H9 (cell line): Measurements from ENCODE around the gene YTHDC1. TPM values are rescaled to one million over a fixed set of nuclear protein-coding genes. Genes with fewer than 3 reads are reported as not detected.

Source experiments
- DNase-seq: peaks from one replicate; pipeline ENCODE4 v3.0.0-alpha.2; 2017
- H2AFZ ChIP-seq: one replicate; pipeline ENCODE4 v1.6.1; 2013; ENCODE audit warnings: mild to moderate bottlenecking, low read length, control low read depth, moderate library complexity
- H2AK5ac ChIP-seq: 2 replicates; pipeline ENCODE4 v1.6.1; 2013; ENCODE audit warnings: low read length, control low read depth, mixed read lengths; ENCODE audit not compliant: insufficient read length
- H2BK120ac ChIP-seq: one replicate; pipeline ENCODE4 v1.6.1; 2013; ENCODE audit warnings: low read depth, mild to moderate bottlenecking, low read length, control low read depth, inconsistent platforms; ENCODE audit not compliant: poor library complexity, severe bottlenecking
- H2BK12ac ChIP-seq: 2 replicates; pipeline ENCODE4 v1.6.1; 2013; ENCODE audit warnings: low read length, control low read depth, mixed read lengths, low read depth; ENCODE audit not compliant: insufficient read length
- H2BK15ac ChIP-seq: 2 replicates; pipeline ENCODE4 v1.6.1; 2013; ENCODE audit warnings: low read depth, low read length, control low read depth
- H2BK20ac ChIP-seq: one replicate; pipeline ENCODE4 v1.6.1; 2013; ENCODE audit warnings: low read depth, mild to moderate bottlenecking, low read length, control low read depth, inconsistent platforms; ENCODE audit not compliant: poor library complexity, severe bottlenecking
- H2BK5ac ChIP-seq: 2 replicates; pipeline ENCODE4 v1.6.1; 2013; ENCODE audit warnings: low read length, control low read depth, mixed read lengths; ENCODE audit not compliant: insufficient read length
- H3K14ac ChIP-seq: 2 replicates; pipeline ENCODE4 v1.6.1; 2013; ENCODE audit warnings: low read length, control low read depth; ENCODE audit not compliant: insufficient read depth
- H3K18ac ChIP-seq: 2 replicates; pipeline ENCODE4 v1.6.1; 2013; ENCODE audit warnings: low read depth, mild to moderate bottlenecking, mixed read lengths, low read length, control low read depth; ENCODE audit not compliant: insufficient read length
- H3K23ac ChIP-seq: 2 replicates; pipeline ENCODE4 v1.6.1; 2013; ENCODE audit warnings: low read length, control low read depth, mixed read lengths, low read depth; ENCODE audit not compliant: insufficient read length
- H3K23me2 ChIP-seq: 2 replicates; pipeline ENCODE4 v1.6.1; 2013; ENCODE audit warnings: low read depth, mild to moderate bottlenecking, mixed read lengths, low read length, control low read depth; ENCODE audit not compliant: insufficient read length, poor library complexity, severe bottlenecking
- H3K27ac ChIP-seq: 2 replicates; pipeline ENCODE4 v1.5.1; 2013; ENCODE audit warnings: low read length, control low read depth, mixed read lengths, low read depth; ENCODE audit not compliant: insufficient read length
- H3K27me3 ChIP-seq: 2 replicates; pipeline ENCODE4 v1.6.1; 2013; ENCODE audit warnings: low read length, control low read depth, inconsistent platforms; ENCODE audit not compliant: insufficient read depth
- H3K4ac ChIP-seq: 2 replicates; pipeline ENCODE4 v1.6.1; 2013; ENCODE audit warnings: low read depth, mild to moderate bottlenecking, control low read depth, inconsistent platforms, low read length, moderate library complexity
- H3K4me1 ChIP-seq: 2 replicates; pipeline ENCODE4 v1.6.1; 2013; ENCODE audit warnings: low read length, control low read depth, inconsistent platforms; ENCODE audit not compliant: insufficient read depth
- H3K4me2 ChIP-seq: 2 replicates; pipeline ENCODE4 v1.6.1; 2013; ENCODE audit warnings: low read length, control low read depth, mixed read lengths; ENCODE audit not compliant: insufficient read length, insufficient read depth
- H3K56ac ChIP-seq: 2 replicates; pipeline ENCODE4 v1.6.1; 2013; ENCODE audit warnings: low read depth, mild to moderate bottlenecking, mixed read lengths, low read length, control low read depth; ENCODE audit not compliant: insufficient read length
- H3K79me1 ChIP-seq: 2 replicates; pipeline ENCODE4 v1.6.1; 2013; ENCODE audit warnings: low read depth, mild to moderate bottlenecking, moderate library complexity, low read length, control low read depth, inconsistent platforms; ENCODE audit not compliant: insufficient read depth, poor library complexity, severe bottlenecking
- H3K79me2 ChIP-seq: 2 replicates; pipeline ENCODE4 v1.6.1; 2013; ENCODE audit warnings: low read length, control low read depth, inconsistent platforms; ENCODE audit not compliant: insufficient read depth
- H3K9ac ChIP-seq: 2 replicates; pipeline ENCODE4 v1.6.1; 2013; ENCODE audit warnings: low read length, control low read depth, mixed read lengths; ENCODE audit not compliant: insufficient read length; ENCODE audit errors: extremely low read depth
- H3K9me3 ChIP-seq: one replicate; pipeline ENCODE4 v1.6.1; 2013; ENCODE audit warnings: low read depth, low read length, inconsistent platforms; ENCODE audit not compliant: control insufficient read depth
- H3T11ph ChIP-seq: one replicate; pipeline ENCODE4 v1.6.1; 2013; ENCODE audit warnings: mild to moderate bottlenecking, low read length, control low read depth, inconsistent platforms
- H4K20me1 ChIP-seq: one replicate; pipeline ENCODE4 v1.6.1; 2013; ENCODE audit not compliant: control insufficient read depth, insufficient read length, insufficient read depth
- H4K5ac ChIP-seq: 2 replicates; pipeline ENCODE4 v1.6.1; 2013; ENCODE audit warnings: low read depth, mild to moderate bottlenecking, mixed read lengths, low read length, control low read depth; ENCODE audit not compliant: insufficient read length
- H4K8ac ChIP-seq: replicated peaks from 2 replicates; pipeline ENCODE4 v1.6.1; 2013; ENCODE audit warnings: low read length, control low read depth, mixed read lengths, low read depth; ENCODE audit not compliant: insufficient read length
- H4K91ac ChIP-seq: 2 replicates; pipeline ENCODE4 v1.6.1; 2013; ENCODE audit warnings: low read depth, mild to moderate bottlenecking, moderate library complexity, mixed read lengths, low read length, control low read depth; ENCODE audit not compliant: insufficient read length
- H3K27ac Mint-ChIP-seq, 3 experiments: 2 replicates in 2 of 3; 3 replicates in 1 of 3; pipeline ENCODE4 v1.8.0; 2020 to 2021; ENCODE audit warnings: mixed read lengths in 3 of 3, mild to moderate bottlenecking in 1 of 3, moderate library complexity in 1 of 3
- H3K27me3 Mint-ChIP-seq: 2 replicates; pipeline ENCODE4 v1.8.0; 2021; ENCODE audit warnings: low read depth, mild to moderate bottlenecking, moderate library complexity, mixed read lengths
- H3K36me3 Mint-ChIP-seq, 3 experiments: 2 replicates in 2 of 3; 3 replicates in 1 of 3; pipeline ENCODE4 v1.8.0; 2020 to 2021; ENCODE audit warnings: low read depth in 3 of 3, mixed read lengths in 3 of 3; ENCODE audit not compliant: insufficient read depth in 1 of 3
- H3K4me1 Mint-ChIP-seq, 2 experiments: 2 replicates each; pipeline ENCODE4 v1.8.0; 2020; ENCODE audit warnings: mixed read lengths in 2 of 2
- H3K4me3 Mint-ChIP-seq, 2 experiments: 2 replicates in 1 of 2; 3 replicates in 1 of 2; pipeline ENCODE4 v1.8.0; 2020 to 2021; ENCODE audit warnings: mild to moderate bottlenecking in 2 of 2, mixed read lengths in 2 of 2, moderate library complexity in 1 of 2
- H3K9me3 Mint-ChIP-seq, 2 experiments: 2 replicates in 1 of 2; 3 replicates in 1 of 2; pipeline ENCODE4 v1.8.0; 2020; ENCODE audit warnings: mild to moderate bottlenecking in 2 of 2, mixed read lengths in 2 of 2, moderate library complexity in 1 of 2
- CTCF ChIP-seq: fragments of 200-600 bp; sonication (generic); conservative IDR thresholded peaks from 3 replicates; pipeline ENCODE4 v1.8.0; 2021; ENCODE audit warnings: antibody characterized with exemption, mild to moderate bottlenecking
- WGBS: extraction: QIAGEN DNeasy Blood & Tissue Kit; methylation state at CpG from one replicate; pipeline ENCODE4 v1.1.7; 2013; ENCODE audit warnings: missing lambda C conversion rate, low lambda C conversion rate, mixed read lengths; ENCODE audit not compliant: insufficient read length; ENCODE audit errors: extremely low coverage; 5-methylcytosine and 5-hydroxymethylcytosine counted together
- total RNA-seq: library from RNA; stranded (reverse); gene quantifications from 2 replicates; pipeline ENCODE4 v1.2.1, GENCODE V29; 2021

YTHDC1 gene
- total RNA-seq, 1 experiment from 2014 or later, result 158 TPM

GRCh38 chr4:68288393-68288740 lies 61.5 kb downstream of the YTHDC1 start:
- no peak for TF ChIP-seq CTCF
- no peak overlapping the region for H3K4ac ChIP-seq
- no peak overlapping the region for H3K14ac ChIP-seq
- H4K20me1 ChIP-seq, result no peaks in the 10 kb centered on the region
- H2AK5ac ChIP-seq, result no peak overlapping the region
- H3K4me1 ChIP-seq, result no peaks in the 10 kb centered on the region; the same call in 1 of the 2 replicates
- no peak overlapping the region for H2BK20ac ChIP-seq
- no peak overlapping the region for H3K18ac ChIP-seq
- H3K27ac Mint-ChIP-seq, result no peak overlapping the region
- no peak overlapping the region for H4K5ac ChIP-seq
- H3K56ac ChIP-seq, result no peak overlapping the region
- H3K4me3 Mint-ChIP-seq, result no peak overlapping the region
- H3K23ac ChIP-seq, result no peak overlapping the region
- H3K9ac ChIP-seq, result no peak overlapping the region
- H4K8ac ChIP-seq, result no peak overlapping the region
- H3K27me3 Mint-ChIP-seq, result no peaks in the 10 kb centered on the region
- no peaks in the 10 kb centered on the region for H3K79me1 ChIP-seq
- DNase-seq, result no peak
- H3K4me1 Mint-ChIP-seq, result peaks cover 10 to 17% of the 10 kb centered on the region in 2 experiments
- H2BK12ac ChIP-seq, result no peak overlapping the region
- H2BK15ac ChIP-seq, result no peak overlapping the region
- no peak overlapping the region for H2AFZ ChIP-seq
- H3K9me3 Mint-ChIP-seq, result peaks cover 9 to 15% of the 10 kb centered on the region in 2 experiments; a peak in 4 of 5 replicates
- WGBS, result no CpG with 5 or more reads among the region's 2 CpGs
- no peak overlapping the region for H3K4me2 ChIP-seq
- no peaks in the 10 kb centered on the region for H3K9me3 ChIP-seq
- H4K91ac ChIP-seq, result no peak overlapping the region
- H3K36me3 Mint-ChIP-seq, result peaks cover 6 to 10% (median 9%) of the 10 kb centered on the region in 3 experiments; a peak in 4 of 7 replicates
- H3T11ph ChIP-seq, result no peak overlapping the region
- no peaks in the 10 kb centered on the region for H3K79me2 ChIP-seq
- no peak overlapping the region for H3K27ac ChIP-seq
- H2BK5ac ChIP-seq, result no peak overlapping the region
- no peaks in the 10 kb centered on the region for H3K27me3 ChIP-seq
- no peaks in the 10 kb centered on the region for H3K23me2 ChIP-seq
- no peak overlapping the region for H2BK120ac ChIP-seq
